Ammon's horn (tissue), 1 donor: ENCODE data around the gene TMC5.

Experiments used
- DNase-seq: peaks from one replicate; pipeline ENCODE4 v3.0.0-alpha.2; 2016; ENCODE audit warnings: low spot score

TMC5 gene

GRCh38 chr16:19506965-19507364 is 89.3 kb downstream of the TMC5 start:
- no peak for DNase-seq

- DNase-seq: no peak
Observed at GRCh38 chr16:19507867-19508266, 90.2 kb downstream of the TMC5 start.

- DNase-seq: no peak
Observed at GRCh38 chr16:19512297-19512696, 94.6 kb downstream of the TMC5 start.

- DNase-seq: no peak
Observed at GRCh38 chr16:19513377-19514053, 95.8 kb downstream of the TMC5 start.

- DNase-seq: no peak
Observed at GRCh38 chr16:19515757-19516156, 98.1 kb downstream of the TMC5 start.

- no peak for DNase-seq
Observed at GRCh38 chr16:19517424-19518089, 99.9 kb downstream of the TMC5 start.

- DNase-seq: no peak
Observed at GRCh38 chr16:19518388-19518787, 100.7 kb downstream of the TMC5 start.

GRCh38 chr16:19520861-19521331 is 103.2 kb downstream of the TMC5 start:
- no peak for DNase-seq

GRCh38 chr16:19521471-19522396 is 104.1 kb downstream of the TMC5 start, which contains the start of gene GDE1:
GDE1 (minus strand) TSS chr16:19522098; CDS start chr16:19521964, 134 bp downstream.
- peak; percentile 99 for DNase-seq

GRCh38 chr16:19522397-19522732 is 104.7 kb downstream of the TMC5 start:
- DNase-seq: no peak

GRCh38 chr16:19522760-19523159 is 105.1 kb downstream of the TMC5 start:
- no peak for DNase-seq

- no peak for DNase-seq
Observed at GRCh38 chr16:19523184-19523558, 105.5 kb downstream of the TMC5 start.

- peak; percentile 99 for DNase-seq
Observed at GRCh38 chr16:19523559-19524355, 106.1 kb downstream of the TMC5 start, which contains the start of gene CCP110. CCP110 (plus strand) TSS chr16:19523942; CDS start chr16:19527882, 3,940 bp downstream.

GRCh38 chr16:19524356-19524615 is 106.6 kb downstream of the TMC5 start:
- no peak for DNase-seq

GRCh38 chr16:19524616-19525384 is 107.1 kb downstream of the TMC5 start:
- DNase-seq: peak; percentile 54

GRCh38 chr16:19525385-19525723 is 107.7 kb downstream of the TMC5 start:
- no peak for DNase-seq

- no peak for DNase-seq
Observed at GRCh38 chr16:19527161-19527560, 109.5 kb downstream of the TMC5 start.

- DNase-seq: no peak
Observed at GRCh38 chr16:19528666-19529065, 111.0 kb downstream of the TMC5 start.

- DNase-seq: no peak
Observed at GRCh38 chr16:19532601-19533000, 114.9 kb downstream of the TMC5 start.

GRCh38 chr16:19540241-19540970 is 122.7 kb downstream of the TMC5 start:
- no peak for DNase-seq
